Measurements from ENCODE around the gene DIPK1B.
A peak's percentile ranks its signal among the peaks of the same experiment; 100 is the strongest.

The DIPK1B gene

GRCh38 chr9:136740971-136741882 lies 28.9 kb downstream of the DIPK1B start:
- DNase-seq, result no peak

- DNase-seq, result peak; percentile 16
Observed at GRCh38 chr9:136741883-136742571, 29.7 kb downstream of the DIPK1B start.

GRCh38 chr9:136742591-136743391 lies 30.4 kb downstream of the DIPK1B start, which contains the start of gene LCN10:
TSS of gene LCN10 (minus strand) at chr9:136742940. CDS start at chr9:136742903, 37 bp downstream.
- DNase-seq, result no peak

GRCh38 chr9:136743639-136744211 lies 31.4 kb downstream of the DIPK1B start:
- DNase-seq, result no peak

GRCh38 chr9:136744773-136745172 lies 32.4 kb downstream of the DIPK1B start:
- no peak for DNase-seq

- DNase-seq, result no peak
Observed at GRCh38 chr9:136745389-136746154, 33.2 kb downstream of the DIPK1B start.

GRCh38 chr9:136746155-136746490 lies 33.8 kb downstream of the DIPK1B start:
- DNase-seq, result no peak

GRCh38 chr9:136746621-136747020 lies 34.2 kb downstream of the DIPK1B start:
- no peak for DNase-seq

GRCh38 chr9:136747161-136748060 lies 35.0 kb downstream of the DIPK1B start:
- no peak for DNase-seq

GRCh38 chr9:136748201-136748600 lies 35.8 kb downstream of the DIPK1B start, which contains the start of gene LCN6:
TSS of gene LCN6 (minus strand) at chr9:136748525. CDS start at chr9:136748483, 42 bp downstream.
- DNase-seq, result no peak

- DNase-seq, result no peak
Observed at GRCh38 chr9:136748666-136749611, 36.6 kb downstream of the DIPK1B start.

GRCh38 chr9:136750526-136750925 lies 38.2 kb downstream of the DIPK1B start:
- no peak for DNase-seq

- DNase-seq, result no peak
Observed at GRCh38 chr9:136751244-136751643, 38.9 kb downstream of the DIPK1B start.

- DNase-seq, result no peak
Observed at GRCh38 chr9:136751814-136752213, 39.4 kb downstream of the DIPK1B start.

GRCh38 chr9:136753371-136754058 lies 41.1 kb downstream of the DIPK1B start:
- no peak for DNase-seq

- no peak for DNase-seq
Observed at GRCh38 chr9:136754059-136754572, 41.7 kb downstream of the DIPK1B start.

GRCh38 chr9:136754626-136755301 lies 42.4 kb downstream of the DIPK1B start:
- DNase-seq, result no peak

All from CD4-positive, alpha-beta T cell treated with Interleukin-21 for 1 hour (primary cell).